SK-N-SH treated with all-trans-retinoic acid at 6 μM for 48 hours (cell line): ENCODE results near the gene POU4F1.
"Not testable (repeated sequence)": the region's sequence is repeated elsewhere in the genome, so short reads cannot be mapped to it uniquely, and the experiment has no call there.

Source experiments
- ARNTL ChIP-seq: fragments of 450-650 bp; formaldehyde crosslinking; IDR thresholded peaks from 2 replicates; pipeline ENCODE4 v1.5.0; 2020; ENCODE audit warnings: low read depth, mild to moderate bottlenecking, moderate library complexity, borderline replicate concordance
- CREB5 ChIP-seq: fragments of 250-450 bp; sonication (Bioruptor Pico); IDR thresholded peaks from 2 replicates; pipeline ENCODE4 v1.5.1; 2020; ENCODE audit warnings: low read depth, mild to moderate bottlenecking, moderate library complexity
- GLIS3 ChIP-seq: fragments of 250-450 bp; sonication (Bioruptor Pico); IDR thresholded peaks from 2 replicates; pipeline ENCODE4 v1.5.0; 2020; ENCODE audit warnings: mild to moderate bottlenecking, moderate library complexity
- ISL1 ChIP-seq: fragments of 250-450 bp; sonication (Bioruptor Pico); IDR thresholded peaks from 2 replicates; pipeline ENCODE4 v2.1.2; 2022; ENCODE audit warnings: mild to moderate bottlenecking, moderate library complexity
- TCF4 ChIP-seq: fragments of 250-450 bp; sonication (Bioruptor Pico); IDR thresholded peaks from 2 replicates; pipeline ENCODE4 v1.8.0; 2021; ENCODE audit warnings: mild to moderate bottlenecking, moderate library complexity, borderline replicate concordance
- ZFP30 ChIP-seq: fragments of 450-650 bp; formaldehyde crosslinking; IDR thresholded peaks from 2 replicates; pipeline ENCODE4 v1.5.0; 2022; ENCODE audit warnings: mild to moderate bottlenecking, moderate library complexity
- ZNF565 ChIP-seq: fragments of 450-650 bp; formaldehyde crosslinking; conservative IDR thresholded peaks from 2 replicates; pipeline ENCODE4 v1.5.0; 2020; ENCODE audit warnings: low read depth, mild to moderate bottlenecking, moderate library complexity
- ZNF8 ChIP-seq: fragments of 450-650 bp; formaldehyde crosslinking; IDR thresholded peaks from 2 replicates; pipeline ENCODE4 v1.5.0; 2020; ENCODE audit warnings: mild to moderate bottlenecking, moderate library complexity

- not testable (repeated sequence) for TF ChIP-seq GLIS3 (CRISPR knock-in tag); ISL1 (CRISPR knock-in tag); ZNF565 (CRISPR knock-in tag); CREB5 (CRISPR knock-in tag); ARNTL (CRISPR knock-in tag); ZFP30; TCF4; ZNF8 (CRISPR knock-in tag)
Observed at GRCh38 chr13:78647109-78647678, 43.8 kb upstream of the POU4F1 start.
